GM23338 (cell line): ENCODE measurements around the gene STARD3. TPM values are rescaled to one million over a fixed set of nuclear protein-coding genes. Genes with fewer than 3 reads are reported as not detected.

Source experiments
- ATAC-seq: fragments of 200-7000 bp; cut with Tn5 transposase; 3 replicates; pipeline ENCODE4 v1.9.1; 2020
- DNase-seq: peaks from one replicate; pipeline ENCODE4 v3.0.0-alpha.2; 2015; ENCODE audit warnings: low spot score
- H2AFZ ChIP-seq: fragments of 200-600 bp; sonication (generic); 2 replicates; pipeline ENCODE4 v1.8.0; 2016; ENCODE audit warnings: antibody characterized with exemption, mild to moderate bottlenecking, moderate library complexity
- H3F3A ChIP-seq: fragments of 200-600 bp; sonication (generic); replicated peaks from 2 replicates; pipeline ENCODE4 v1.8.0; 2017; ENCODE audit warnings: antibody characterized with exemption, mixed run types, low read depth
- H3K27ac ChIP-seq: fragments of 200-600 bp; sonication (generic); 2 replicates; pipeline ENCODE4 v1.6.1; 2016; ENCODE audit warnings: low read depth
- H3K27me3 ChIP-seq: fragments of 200-600 bp; sonication (generic); 2 replicates; pipeline ENCODE4 v1.8.0; 2016; ENCODE audit warnings: mild to moderate bottlenecking, mixed run types, moderate library complexity; ENCODE audit not compliant: insufficient read depth
- H3K36me3 ChIP-seq: fragments of 200-600 bp; sonication (generic); 2 replicates; pipeline ENCODE4 v1.8.0; 2016; ENCODE audit warnings: mild to moderate bottlenecking; ENCODE audit not compliant: insufficient read depth
- H3K4me1 ChIP-seq: fragments of 200-600 bp; sonication (generic); 2 replicates; pipeline ENCODE4 v1.8.0; 2016; ENCODE audit warnings: mild to moderate bottlenecking, moderate library complexity; ENCODE audit not compliant: insufficient read depth
- H3K4me2 ChIP-seq: fragments of 200-600 bp; sonication (generic); 2 replicates; pipeline ENCODE4 v1.7.1; 2017; ENCODE audit warnings: mixed run types
- H3K4me3 ChIP-seq: fragments of 200-600 bp; sonication (generic); 2 replicates; pipeline ENCODE4 v1.6.1; 2016; ENCODE audit warnings: mixed run types
- H3K79me2 ChIP-seq: fragments of 200-600 bp; sonication (generic); replicated peaks from 2 replicates; pipeline ENCODE4 v1.8.0; 2017; ENCODE audit warnings: mild to moderate bottlenecking; ENCODE audit not compliant: insufficient read depth
- H3K9me2 ChIP-seq: fragments of 200-600 bp; sonication (generic); 2 replicates; pipeline ENCODE4 v1.8.0; 2017; ENCODE audit not compliant: insufficient read depth
- H4K20me1 ChIP-seq: fragments of 200-600 bp; sonication (generic); replicated peaks from 2 replicates; pipeline ENCODE4 v1.8.0; 2017; ENCODE audit warnings: mild to moderate bottlenecking; ENCODE audit not compliant: insufficient read depth
- H3K27ac Mint-ChIP-seq: 2 replicates; pipeline ENCODE4 v1.8.0; 2020; ENCODE audit warnings: inconsistent platforms, mild to moderate bottlenecking, moderate library complexity, mixed read lengths
- H3K27me3 Mint-ChIP-seq: 3 replicates; pipeline ENCODE4 v1.8.0; 2022; ENCODE audit warnings: low read depth, mild to moderate bottlenecking, moderate library complexity, mixed read lengths, inconsistent platforms; ENCODE audit not compliant: insufficient read depth, poor library complexity
- H3K36me3 Mint-ChIP-seq: 3 replicates; pipeline ENCODE4 v1.8.0; 2021; ENCODE audit warnings: low read depth, mild to moderate bottlenecking, inconsistent platforms, moderate library complexity, mixed read lengths
- H3K4me1 Mint-ChIP-seq: 3 replicates; pipeline ENCODE4 v1.8.0; 2020; ENCODE audit warnings: mild to moderate bottlenecking, inconsistent platforms, mixed read lengths
- H3K4me3 Mint-ChIP-seq: 3 replicates; pipeline ENCODE4 v1.8.0; 2021; ENCODE audit warnings: moderate library complexity, mild to moderate bottlenecking, inconsistent platforms, mixed read lengths
- H3K9me3 Mint-ChIP-seq: 3 replicates; pipeline ENCODE4 v1.8.0; 2020; ENCODE audit warnings: moderate library complexity, mild to moderate bottlenecking, inconsistent platforms, mixed read lengths
- EZH2 ChIP-seq: fragments of 200-600 bp; sonication (generic); IDR thresholded peaks from one replicate; pipeline ENCODE4 v1.8.0; 2017; ENCODE audit warnings: antibody characterized with exemption, mild to moderate bottlenecking, low read depth; ENCODE audit not compliant: unreplicated experiment
- EZH2phosphoT487 ChIP-seq: fragments of 200-600 bp; sonication (generic); IDR thresholded peaks from one replicate; pipeline ENCODE4 v1.8.1; 2018; ENCODE audit warnings: antibody characterized with exemption; ENCODE audit not compliant: unreplicated experiment
- NANOG ChIP-seq: IDR thresholded peaks from 2 replicates; pipeline ENCODE4 v1.6.1; 2016; ENCODE audit warnings: antibody characterized with exemption, borderline replicate concordance
- ZNF114 ChIP-seq: fragments of 250-450 bp; sonication (Bioruptor Pico); IDR thresholded peaks from 2 replicates; pipeline ENCODE4 v1.5.0; 2020; ENCODE audit warnings: mild to moderate bottlenecking, moderate library complexity
- polyA plus RNA-seq: library from polyadenylated mRNA; unstranded; fragments of >200 nt; fragmentation: Nextera tagmentation; extraction: Ambion mirVana; gene quantifications from 2 replicates; pipeline ENCODE4 v1.2.1, GENCODE V29; 2016
- total RNA-seq: library from RNA; depleted of rRNA; stranded (reverse); fragments of >200 nt; shearing (Covaris generic); gene quantifications from 2 replicates; pipeline ENCODE4 v1.2.3, GENCODE V29; 2014
- TF ChIP-seq, protein P1 (sequence below): IDR thresholded peaks from one replicate; pipeline ENCODE4 v1.6.1; 2018; ENCODE audit warnings: antibody characterized with exemption; ENCODE audit not compliant: unreplicated experiment
- TF ChIP-seq, protein P2 (sequence below): IDR thresholded peaks from 2 replicates; pipeline ENCODE4 v1.6.1; 2016; ENCODE audit warnings: antibody characterized with exemption
- TF ChIP-seq, protein P3 (sequence below), 2 experiments: fragments of 200-600 bp in 1 of 2; sonication (generic) in 1 of 2; conservative IDR thresholded peaks; 2 replicates each; pipeline versions ENCODE4 v1.5.1 to v1.6.1; 2016 to 2017; ENCODE audit warnings: antibody characterized with exemption in 2 of 2, low read depth in 2 of 2, mild to moderate bottlenecking in 2 of 2, moderate library complexity in 1 of 2

The STARD3 gene
- total and polyA plus RNA-seq, 2 experiments from 2014 or later = 26.4 to 53.3 TPM

DNA sequence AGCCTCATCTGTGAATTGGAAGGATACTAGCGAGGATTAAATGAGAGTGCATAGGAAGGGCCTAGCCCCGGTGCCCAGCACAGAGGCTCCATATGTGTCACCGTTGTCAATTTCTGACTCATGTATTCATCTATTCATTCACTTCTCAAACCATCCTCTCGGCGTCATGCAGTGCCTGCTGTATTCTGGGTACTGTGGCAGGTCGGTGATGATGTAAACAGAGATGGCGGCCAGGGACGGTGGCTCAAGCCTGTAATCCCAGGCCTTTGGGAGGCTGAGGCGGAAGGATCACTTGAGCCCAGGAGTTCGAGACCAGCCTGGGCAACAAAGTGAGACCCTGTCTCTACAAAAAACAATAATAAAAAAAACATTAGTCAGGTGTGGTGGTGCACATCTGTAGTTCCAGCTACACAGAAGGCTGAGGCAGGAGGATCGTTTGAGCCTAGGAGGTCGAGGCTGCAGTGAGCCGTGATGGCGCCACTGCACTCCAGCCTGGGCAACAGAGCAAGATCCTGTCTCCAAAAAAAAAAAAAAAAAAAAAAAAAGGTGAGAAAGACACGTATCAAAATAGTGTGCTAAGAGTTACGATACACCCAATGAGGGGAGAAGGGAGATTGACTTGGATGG lies 14.5 kb upstream of the STARD3 start:
- Mint-ChIP-seq H3K36me3 (no peaks in the 10 kb centered on the region), H3K4me3 (no peak overlapping the region), H3K27ac (no peak overlapping the region), H3K27me3 (peaks cover 69% of the 10 kb centered on the region), H3K9me3 (no peaks in the 10 kb centered on the region; the same call in 2 of the 3 replicates), H3K4me1 (peaks cover 36% of the 10 kb centered on the region)
- peak overlapping the region; percentile 36; the same call in 1 of the 2 replicates for H3K4me3 ChIP-seq
- ATAC-seq (no peak), DNase-seq (peak; percentile 21)
- H3K36me3 ChIP-seq = no peaks in the 10 kb centered on the region
- no peak overlapping the region; the same call in 1 of the 2 replicates for H3K4me2 ChIP-seq
- H3F3A ChIP-seq = 0 out of 2 replicates have a peak, but pooled peaks cover 4% of the 10 kb centered on the region
- no peaks in the 10 kb centered on the region for H3K9me2 ChIP-seq
- H3K27ac ChIP-seq = no peak overlapping the region
- TF ChIP-seq, protein P1, sequence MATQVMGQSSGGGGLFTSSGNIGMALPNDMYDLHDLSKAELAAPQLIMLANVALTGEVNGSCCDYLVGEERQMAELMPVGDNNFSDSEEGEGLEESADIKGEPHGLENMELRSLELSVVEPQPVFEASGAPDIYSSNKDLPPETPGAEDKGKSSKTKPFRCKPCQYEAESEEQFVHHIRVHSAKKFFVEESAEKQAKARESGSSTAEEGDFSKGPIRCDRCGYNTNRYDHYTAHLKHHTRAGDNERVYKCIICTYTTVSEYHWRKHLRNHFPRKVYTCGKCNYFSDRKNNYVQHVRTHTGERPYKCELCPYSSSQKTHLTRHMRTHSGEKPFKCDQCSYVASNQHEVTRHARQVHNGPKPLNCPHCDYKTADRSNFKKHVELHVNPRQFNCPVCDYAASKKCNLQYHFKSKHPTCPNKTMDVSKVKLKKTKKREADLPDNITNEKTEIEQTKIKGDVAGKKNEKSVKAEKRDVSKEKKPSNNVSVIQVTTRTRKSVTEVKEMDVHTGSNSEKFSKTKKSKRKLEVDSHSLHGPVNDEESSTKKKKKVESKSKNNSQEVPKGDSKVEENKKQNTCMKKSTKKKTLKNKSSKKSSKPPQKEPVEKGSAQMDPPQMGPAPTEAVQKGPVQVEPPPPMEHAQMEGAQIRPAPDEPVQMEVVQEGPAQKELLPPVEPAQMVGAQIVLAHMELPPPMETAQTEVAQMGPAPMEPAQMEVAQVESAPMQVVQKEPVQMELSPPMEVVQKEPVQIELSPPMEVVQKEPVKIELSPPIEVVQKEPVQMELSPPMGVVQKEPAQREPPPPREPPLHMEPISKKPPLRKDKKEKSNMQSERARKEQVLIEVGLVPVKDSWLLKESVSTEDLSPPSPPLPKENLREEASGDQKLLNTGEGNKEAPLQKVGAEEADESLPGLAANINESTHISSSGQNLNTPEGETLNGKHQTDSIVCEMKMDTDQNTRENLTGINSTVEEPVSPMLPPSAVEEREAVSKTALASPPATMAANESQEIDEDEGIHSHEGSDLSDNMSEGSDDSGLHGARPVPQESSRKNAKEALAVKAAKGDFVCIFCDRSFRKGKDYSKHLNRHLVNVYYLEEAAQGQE = no peak
- TF ChIP-seq NANOG (no peak), EZH2 (no peak)
- peaks cover 15% of the 10 kb centered on the region; the same call in 1 of the 2 replicates for H3K4me1 ChIP-seq
- H3K79me2 ChIP-seq = no peaks in the 10 kb centered on the region
- peak overlapping the region; percentile 44; the same call in 1 of the 2 replicates for H2AFZ ChIP-seq
- H4K20me1 ChIP-seq = no peaks in the 10 kb centered on the region
- peaks cover 93% of the 10 kb centered on the region for H3K27me3 ChIP-seq

DNA sequence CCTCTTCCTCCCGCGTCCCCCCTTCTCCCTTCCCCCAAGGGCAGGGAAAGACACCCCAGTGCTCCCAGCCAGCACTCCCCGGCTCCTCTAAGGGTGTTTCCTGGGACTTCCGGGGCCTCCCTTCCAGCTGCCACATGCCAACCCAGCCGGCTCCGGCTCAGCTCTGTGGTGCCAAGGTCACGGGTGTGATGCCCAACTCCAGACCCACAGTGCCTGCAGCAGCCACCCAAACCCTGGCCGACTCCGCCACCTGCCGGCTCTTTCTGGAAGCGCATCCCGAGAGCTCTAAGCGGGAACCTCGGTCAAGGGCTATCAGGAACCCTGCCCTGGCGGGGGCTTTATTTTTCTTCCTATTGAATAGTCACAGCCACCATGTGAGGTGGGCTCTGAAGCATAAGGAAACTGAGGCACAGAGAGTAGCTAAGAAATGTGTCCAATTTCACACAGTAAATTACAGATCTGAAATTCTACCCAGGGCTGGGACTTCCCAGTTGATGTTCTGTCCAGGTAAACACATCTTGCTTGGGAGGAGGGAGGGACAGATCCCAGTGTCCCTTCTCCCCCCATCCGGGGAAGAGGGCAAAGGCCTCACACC lies 13.5 kb upstream of the STARD3 start:
- Histone ChIP-seq H4K20me1 (no peaks in the 10 kb centered on the region), H3K9me2 (no peaks in the 10 kb centered on the region), H3K27me3 (peaks cover 95% of the 10 kb centered on the region), H3K4me2 (peak overlapping the region; percentile 54), H3F3A (0 out of 2 replicates have a peak, but pooled peaks cover 4% of the 10 kb centered on the region), H3K36me3 (no peaks in the 10 kb centered on the region), H3K4me1 (peaks cover 22% of the 10 kb centered on the region), H3K27ac (no peak overlapping the region), H3K79me2 (no peaks in the 10 kb centered on the region), H2AFZ (no peak overlapping the region), H3K4me3 (no peak overlapping the region)
- no peak overlapping the region for H3K4me3 Mint-ChIP-seq
- ATAC-seq (peak; percentile 25), DNase-seq (peak; percentile 87)
- no peaks in the 10 kb centered on the region for H3K36me3 Mint-ChIP-seq
- no peaks in the 10 kb centered on the region; the same call in 2 of the 3 replicates for H3K9me3 Mint-ChIP-seq
- peaks cover 72% of the 10 kb centered on the region for H3K27me3 Mint-ChIP-seq
- no peak overlapping the region for H3K27ac Mint-ChIP-seq
- peaks cover 42% of the 10 kb centered on the region for H3K4me1 Mint-ChIP-seq
- TF ChIP-seq, protein P2, sequence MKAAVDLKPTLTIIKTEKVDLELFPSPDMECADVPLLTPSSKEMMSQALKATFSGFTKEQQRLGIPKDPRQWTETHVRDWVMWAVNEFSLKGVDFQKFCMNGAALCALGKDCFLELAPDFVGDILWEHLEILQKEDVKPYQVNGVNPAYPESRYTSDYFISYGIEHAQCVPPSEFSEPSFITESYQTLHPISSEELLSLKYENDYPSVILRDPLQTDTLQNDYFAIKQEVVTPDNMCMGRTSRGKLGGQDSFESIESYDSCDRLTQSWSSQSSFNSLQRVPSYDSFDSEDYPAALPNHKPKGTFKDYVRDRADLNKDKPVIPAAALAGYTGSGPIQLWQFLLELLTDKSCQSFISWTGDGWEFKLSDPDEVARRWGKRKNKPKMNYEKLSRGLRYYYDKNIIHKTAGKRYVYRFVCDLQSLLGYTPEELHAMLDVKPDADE = no peak
- TF ChIP-seq ZNF114 (CRISPR knock-in tag) (no peak), EZH2phosphoT487 (no peak)
- TF ChIP-seq, protein P3, sequence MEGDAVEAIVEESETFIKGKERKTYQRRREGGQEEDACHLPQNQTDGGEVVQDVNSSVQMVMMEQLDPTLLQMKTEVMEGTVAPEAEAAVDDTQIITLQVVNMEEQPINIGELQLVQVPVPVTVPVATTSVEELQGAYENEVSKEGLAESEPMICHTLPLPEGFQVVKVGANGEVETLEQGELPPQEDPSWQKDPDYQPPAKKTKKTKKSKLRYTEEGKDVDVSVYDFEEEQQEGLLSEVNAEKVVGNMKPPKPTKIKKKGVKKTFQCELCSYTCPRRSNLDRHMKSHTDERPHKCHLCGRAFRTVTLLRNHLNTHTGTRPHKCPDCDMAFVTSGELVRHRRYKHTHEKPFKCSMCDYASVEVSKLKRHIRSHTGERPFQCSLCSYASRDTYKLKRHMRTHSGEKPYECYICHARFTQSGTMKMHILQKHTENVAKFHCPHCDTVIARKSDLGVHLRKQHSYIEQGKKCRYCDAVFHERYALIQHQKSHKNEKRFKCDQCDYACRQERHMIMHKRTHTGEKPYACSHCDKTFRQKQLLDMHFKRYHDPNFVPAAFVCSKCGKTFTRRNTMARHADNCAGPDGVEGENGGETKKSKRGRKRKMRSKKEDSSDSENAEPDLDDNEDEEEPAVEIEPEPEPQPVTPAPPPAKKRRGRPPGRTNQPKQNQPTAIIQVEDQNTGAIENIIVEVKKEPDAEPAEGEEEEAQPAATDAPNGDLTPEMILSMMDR (conservative IDR thresholded peaks at IDR 0.05; ENCODE audit: low read depth in 2 of 2) = peak; percentile 86 to 89
